Effector memory CD4-positive, alpha-beta T cell (primary cell): ENCODE data around the gene MB21D2.
A peak's percentile ranks its signal among the peaks of the same experiment; 100 is the strongest.
"Not testable (repeated sequence)": the region's sequence is repeated elsewhere in the genome, so short reads cannot be mapped to it uniquely, and the experiment has no call there.

Source experiments
- DNase-seq, 3 donors: peaks; one replicate each; pipeline ENCODE4 v3.0.0-alpha.2; 2020
- H3K27ac ChIP-seq: 2 replicates; pipeline ENCODE4 v1.7.0; 2013; ENCODE audit warnings: mild to moderate bottlenecking, low read length, moderate library complexity; ENCODE audit not compliant: insufficient read depth, poor library complexity, severe bottlenecking
- H3K27me3 ChIP-seq: replicated peaks from 2 replicates; pipeline ENCODE4 v1.7.0; 2013; ENCODE audit warnings: mild to moderate bottlenecking, low read length; ENCODE audit not compliant: insufficient read depth, control insufficient read depth, poor library complexity, severe bottlenecking
- H3K36me3 ChIP-seq: 2 replicates; pipeline ENCODE4 v1.7.0; 2013; ENCODE audit warnings: mild to moderate bottlenecking, low read length, moderate library complexity; ENCODE audit not compliant: control insufficient read depth, insufficient read depth
- H3K4me1 ChIP-seq: 2 replicates; pipeline ENCODE4 v1.7.0; 2013; ENCODE audit warnings: low read length, mild to moderate bottlenecking; ENCODE audit not compliant: control insufficient read depth, insufficient read depth, poor library complexity, severe bottlenecking
- H3K4me3 ChIP-seq: 2 replicates; pipeline ENCODE4 v1.7.0; 2013; ENCODE audit warnings: low read length, low read depth, mild to moderate bottlenecking; ENCODE audit not compliant: insufficient read depth, poor library complexity, severe bottlenecking
- H3K9me3 ChIP-seq: 2 replicates; pipeline ENCODE4 v1.7.0; 2013; ENCODE audit warnings: mild to moderate bottlenecking, low read length, moderate library complexity; ENCODE audit not compliant: control insufficient read depth
- total RNA-seq, 3 donors: gene quantifications; one replicate each; lab custom pipeline; 2026; lab: John Stamatoyannopoulos, UW

The MB21D2 gene, protein sequence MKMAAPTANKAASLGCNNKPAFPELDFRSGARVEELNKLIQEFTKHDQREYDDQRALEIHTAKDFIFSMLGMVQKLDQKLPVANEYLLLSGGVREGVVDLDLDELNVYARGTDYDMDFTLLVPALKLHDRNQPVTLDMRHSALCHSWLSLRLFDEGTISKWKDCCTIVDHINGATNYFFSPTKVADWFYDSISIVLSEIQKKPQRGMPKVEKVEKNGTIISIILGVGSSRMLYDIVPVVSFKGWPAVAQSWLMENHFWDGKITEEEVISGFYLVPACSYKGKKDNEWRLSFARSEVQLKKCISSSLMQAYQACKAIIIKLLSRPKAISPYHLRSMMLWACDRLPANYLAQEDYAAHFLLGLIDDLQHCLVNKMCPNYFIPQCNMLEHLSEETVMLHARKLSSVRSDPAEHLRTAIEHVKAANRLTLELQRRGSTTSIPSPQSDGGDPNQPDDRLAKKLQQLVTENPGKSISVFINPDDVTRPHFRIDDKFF
- 14.1 to 19.5 (median 14.9) reads per million in 3 donors for total RNA-seq

DNA sequence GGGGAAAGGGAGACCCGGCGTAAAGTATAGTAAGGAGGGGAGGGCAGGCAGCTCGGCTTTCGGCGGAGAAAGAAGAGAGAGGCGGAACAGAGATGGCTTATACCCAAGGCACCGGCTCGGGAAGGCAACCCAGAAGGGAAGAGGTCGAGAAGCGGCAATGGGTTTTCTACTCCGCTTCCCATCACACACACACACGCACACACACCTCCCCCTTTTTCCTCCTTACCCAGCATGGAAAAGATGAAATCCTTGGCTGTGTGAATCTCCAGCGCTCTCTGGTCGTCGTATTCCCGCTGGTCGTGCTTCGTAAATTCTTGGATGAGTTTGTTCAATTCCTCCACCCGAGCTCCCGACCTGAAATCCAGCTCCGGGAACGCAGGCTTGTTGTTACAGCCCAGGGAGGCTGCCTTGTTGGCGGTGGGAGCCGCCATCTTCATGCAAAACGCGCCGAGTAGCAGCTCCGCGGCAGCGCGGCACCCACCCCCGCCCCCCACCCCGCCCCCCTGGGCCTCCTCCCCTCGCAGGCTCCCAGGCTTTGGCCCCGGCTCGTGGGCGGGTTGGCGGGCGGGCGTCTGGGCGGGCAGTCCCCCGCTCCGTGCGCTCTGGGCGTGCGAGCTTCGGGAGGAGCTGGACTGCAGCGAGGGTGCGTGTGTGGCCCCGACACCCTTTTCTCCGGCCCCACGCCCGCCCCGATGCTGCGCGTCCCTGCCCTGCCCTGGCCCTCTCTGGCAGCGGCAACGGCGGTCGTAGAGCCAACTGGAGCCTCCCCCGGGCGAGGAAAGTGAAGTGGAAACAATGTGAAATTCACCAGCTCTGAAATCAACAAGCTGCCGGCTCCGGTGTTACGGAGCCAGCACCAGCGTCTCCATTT is at the start of gene MB21D2:
TSS of gene MB21D2 (minus strand) at position 453 of the 871 bp plus-strand sequence. CDS start at position 437, 16 bp downstream.
- Histone ChIP-seq H3K36me3 (no peaks in the 10 kb centered on the region), H3K9me3 (no peaks in the 10 kb centered on the region), H3K27ac (peak within 1 kb of the TSS; percentile 78), H3K4me3 (peak within 1 kb of the TSS; percentile 82), H3K4me1 (no peaks in the 10 kb centered on the region), H3K27me3 (no peaks in the 10 kb centered on the region)
- DNase-seq = peak; percentile 36 to 57 (median 56)

DNA sequence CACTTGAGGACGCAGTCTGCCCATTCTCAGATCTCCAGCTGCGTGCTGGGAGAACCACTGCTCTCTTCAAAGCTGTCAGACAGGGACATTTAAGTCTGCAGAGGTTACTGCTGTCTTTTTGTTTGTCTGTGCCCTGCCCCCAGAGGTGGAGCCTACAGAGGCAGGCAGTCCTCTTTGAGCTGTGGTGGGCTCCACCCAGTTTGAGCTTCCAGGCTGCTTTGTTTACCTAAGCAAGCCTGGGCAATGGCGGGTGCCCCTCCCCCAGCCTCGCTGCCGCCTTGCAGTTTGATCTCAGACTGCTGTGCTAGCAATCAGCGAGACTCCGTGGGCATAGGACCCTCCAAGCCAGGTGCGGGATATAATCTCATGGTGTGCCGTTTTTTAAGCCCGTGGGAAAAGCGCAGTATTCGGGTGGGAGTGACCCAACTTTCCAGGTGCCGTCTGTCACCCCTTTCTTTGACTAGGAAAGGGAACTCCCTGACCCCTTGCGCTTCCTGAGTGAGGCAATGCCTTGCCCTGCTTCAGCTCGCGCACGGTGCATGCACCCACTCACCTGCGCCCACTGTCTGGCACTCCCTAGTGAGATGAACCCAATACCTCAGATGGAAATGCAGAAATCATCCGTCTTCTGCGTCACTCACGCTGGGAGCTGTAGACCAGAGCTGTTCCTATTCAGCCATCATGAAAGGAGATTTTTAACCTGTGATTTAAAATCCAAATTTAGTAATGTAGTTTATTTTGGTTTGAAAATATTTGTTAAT is 47.5 kb upstream of the MB21D2 start:
- H3K36me3 ChIP-seq, H3K27ac ChIP-seq, H3K9me3 ChIP-seq, H3K27me3 ChIP-seq, H3K4me3 ChIP-seq, H3K4me1 ChIP-seq, DNase-seq: not testable (repeated sequence)

DNA sequence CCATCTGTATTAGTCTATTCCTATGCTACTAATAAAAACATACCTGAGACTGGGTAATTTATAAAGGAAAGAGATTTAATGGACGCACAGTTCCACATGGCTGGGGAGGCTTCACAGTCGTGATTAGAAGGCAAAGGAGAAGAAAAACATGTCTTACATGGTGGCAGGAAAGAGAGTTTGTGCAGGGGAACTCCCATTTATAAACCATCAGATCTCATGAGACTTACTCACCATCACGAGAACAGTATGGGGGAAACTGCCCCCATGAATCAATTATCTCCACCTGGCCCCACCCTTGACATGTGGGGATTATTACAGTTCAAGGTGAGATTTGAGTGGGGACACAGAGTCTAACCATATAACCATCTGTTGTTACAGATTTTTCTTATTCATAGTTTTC is 42.1 kb upstream of the MB21D2 start:
- Histone ChIP-seq H3K27me3 (no peaks in the 10 kb centered on the region), H3K4me3 (no peak overlapping the region), H3K9me3 (no peaks in the 10 kb centered on the region), H3K4me1 (no peaks in the 10 kb centered on the region), H3K27ac (no peak overlapping the region), H3K36me3 (no peaks in the 10 kb centered on the region)
- no peak for DNase-seq

DNA sequence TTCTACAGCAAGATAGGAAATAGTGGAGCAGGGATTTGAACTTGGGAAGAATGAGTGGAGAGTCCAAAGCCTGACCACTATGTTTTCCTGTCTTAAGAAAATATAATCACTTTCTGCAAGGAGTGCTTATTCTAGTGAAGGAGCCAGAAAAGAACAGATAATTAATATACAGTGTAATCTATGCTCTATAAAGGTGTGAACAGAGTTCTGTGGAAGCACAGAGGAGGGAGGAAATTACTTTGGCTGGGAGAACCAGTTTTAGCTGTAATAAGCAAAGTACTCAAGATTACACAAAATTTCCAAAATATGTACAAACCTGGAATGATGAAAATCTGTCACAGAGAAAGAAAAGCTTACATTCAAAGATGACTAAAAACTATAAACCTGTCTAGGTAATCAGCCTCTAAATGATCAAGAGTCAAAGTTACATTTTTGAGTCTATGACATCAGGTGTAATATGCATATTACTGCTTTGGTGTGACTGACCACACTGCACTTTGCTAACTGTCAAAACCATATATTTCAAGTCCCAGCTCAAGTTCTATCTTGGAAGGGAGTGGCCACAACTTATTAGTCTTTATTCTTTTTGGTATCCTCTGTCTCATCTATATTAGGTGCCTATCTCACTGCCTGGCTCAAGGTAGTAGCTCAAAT is 40.7 kb upstream of the MB21D2 start:
- no peaks in the 10 kb centered on the region for H3K9me3 ChIP-seq
- no peaks in the 10 kb centered on the region for H3K36me3 ChIP-seq
- H3K4me1 ChIP-seq = no peaks in the 10 kb centered on the region
- H3K27ac ChIP-seq = no peak overlapping the region
- no peak overlapping the region for H3K4me3 ChIP-seq
- no peaks in the 10 kb centered on the region for H3K27me3 ChIP-seq
- no peak for DNase-seq

DNA sequence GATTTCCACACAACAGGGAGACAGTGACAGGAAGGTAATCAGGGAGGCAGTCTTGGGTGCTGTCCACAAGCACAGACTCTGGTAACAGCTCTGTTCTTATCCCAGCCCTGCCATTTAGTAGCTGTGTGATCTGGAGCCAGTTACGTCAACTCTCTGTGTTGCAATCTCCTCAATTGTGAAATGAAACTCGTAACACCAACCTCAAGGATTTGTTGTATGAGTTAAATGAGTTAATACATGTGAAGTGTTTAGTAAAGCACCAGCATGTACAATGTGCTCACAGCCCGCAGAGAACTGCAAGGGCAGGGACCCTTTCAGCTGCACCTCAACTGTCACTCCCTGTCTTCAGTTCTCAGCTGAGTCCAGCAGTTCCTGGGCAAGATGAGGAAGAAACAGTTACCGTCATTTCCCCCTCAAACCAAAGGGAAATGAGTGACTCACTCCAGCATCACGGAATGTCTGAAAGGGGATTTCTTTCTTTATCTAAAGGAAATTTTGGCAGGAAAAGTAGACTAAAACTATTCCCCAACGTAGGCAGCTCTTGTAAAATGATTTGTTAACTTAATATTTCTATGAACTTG is 39.9 kb upstream of the MB21D2 start:
- no peak for DNase-seq
- Histone ChIP-seq H3K4me3 (no peak overlapping the region), H3K36me3 (no peaks in the 10 kb centered on the region), H3K4me1 (no peaks in the 10 kb centered on the region), H3K27me3 (no peaks in the 10 kb centered on the region), H3K9me3 (no peaks in the 10 kb centered on the region), H3K27ac (no peak overlapping the region)

DNA sequence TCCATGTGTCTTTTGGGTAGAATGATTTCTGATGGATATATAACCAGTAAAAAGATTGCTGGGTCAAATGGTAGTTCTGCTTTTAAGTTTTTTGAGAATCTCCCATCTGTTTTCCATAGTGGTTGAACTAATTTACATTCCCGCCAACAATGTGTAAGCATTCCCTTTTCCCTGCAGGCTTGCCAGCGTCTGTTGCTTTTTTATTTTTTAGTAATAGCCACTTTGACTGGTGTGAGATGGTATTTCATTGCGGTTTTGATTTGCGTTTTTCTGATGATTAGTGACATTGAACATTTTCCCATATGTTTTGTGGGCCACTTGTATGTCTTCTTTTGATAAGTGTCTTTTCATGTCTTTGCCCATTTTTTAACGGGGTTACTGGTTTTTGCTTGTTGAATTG is 36.3 kb upstream of the MB21D2 start:
- no peak for DNase-seq
- Histone ChIP-seq H3K27me3 (no peaks in the 10 kb centered on the region), H3K4me3 (no peak overlapping the region), H3K27ac (no peak overlapping the region), H3K4me1 (no peaks in the 10 kb centered on the region), H3K9me3 (no peaks in the 10 kb centered on the region), H3K36me3 (no peaks in the 10 kb centered on the region)

DNA sequence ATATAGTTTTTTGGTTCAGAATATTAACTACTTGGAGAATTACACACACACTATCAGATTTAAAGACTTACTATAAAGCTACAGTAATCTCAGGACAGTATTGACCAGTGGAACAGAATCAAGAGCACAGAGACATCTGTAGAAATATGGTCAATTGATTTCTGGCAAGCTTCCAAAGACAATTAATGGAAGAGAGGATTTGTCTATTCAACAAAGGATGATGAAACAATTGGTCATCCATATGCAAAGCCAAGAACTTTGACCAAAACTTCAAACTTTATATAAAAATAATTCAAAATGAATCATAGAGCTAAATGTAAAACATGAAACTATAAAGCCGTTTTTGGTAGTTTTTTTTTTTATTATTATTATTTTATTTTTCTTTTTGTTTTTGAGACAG is 29.8 kb upstream of the MB21D2 start:
- H3K4me3 ChIP-seq = no peak overlapping the region
- H3K36me3 ChIP-seq = no peaks in the 10 kb centered on the region
- no peaks in the 10 kb centered on the region for H3K4me1 ChIP-seq
- H3K9me3 ChIP-seq = no peaks in the 10 kb centered on the region
- no peak overlapping the region for H3K27ac ChIP-seq
- no peak for DNase-seq
- no peaks in the 10 kb centered on the region for H3K27me3 ChIP-seq

DNA sequence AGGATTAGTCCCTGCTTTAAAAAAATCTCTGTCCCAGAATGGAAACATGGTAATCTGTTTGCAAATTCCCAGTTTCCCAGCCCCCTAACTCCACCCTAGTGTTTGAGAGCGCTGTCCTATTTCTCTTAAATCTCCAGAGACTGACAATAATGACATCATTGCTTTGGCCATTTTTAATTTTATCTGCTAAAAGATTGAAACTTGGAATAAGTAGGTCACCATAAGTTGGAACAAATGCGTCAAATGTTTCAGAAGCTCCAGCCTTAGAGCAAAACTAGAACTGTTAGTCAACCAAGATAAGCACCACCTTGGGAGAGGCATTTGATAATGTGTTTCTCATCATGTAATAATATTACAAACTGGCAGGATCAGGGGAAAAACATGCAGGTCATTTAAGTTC is 25.7 kb upstream of the MB21D2 start:
- Histone ChIP-seq H3K4me3 (no peak overlapping the region), H3K27ac (no peak overlapping the region), H3K9me3 (no peaks in the 10 kb centered on the region), H3K4me1 (no peaks in the 10 kb centered on the region), H3K27me3 (no peaks in the 10 kb centered on the region), H3K36me3 (no peaks in the 10 kb centered on the region)
- DNase-seq = no peak

DNA sequence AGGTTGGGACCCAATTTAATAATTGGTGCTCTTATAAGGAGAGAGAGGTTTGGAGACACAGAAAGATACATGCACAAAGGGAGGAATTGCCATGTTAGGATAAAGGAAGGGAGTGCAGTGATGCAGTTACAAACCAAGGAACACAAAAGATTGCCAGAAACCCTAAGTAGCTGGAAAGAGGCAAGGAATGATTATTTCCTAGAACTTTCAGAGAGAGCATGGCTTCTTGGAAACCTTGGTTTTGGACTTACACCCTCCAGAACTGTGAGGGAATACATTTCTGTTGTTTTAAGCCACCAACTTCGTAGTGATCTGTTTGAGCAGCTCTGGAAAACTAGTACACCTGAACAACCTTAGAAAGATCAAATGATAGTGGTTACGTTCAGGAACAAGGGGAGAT is 25.0 kb upstream of the MB21D2 start:
- Histone ChIP-seq H3K9me3 (no peaks in the 10 kb centered on the region), H3K27ac (no peak overlapping the region), H3K36me3 (no peaks in the 10 kb centered on the region), H3K4me3 (no peak overlapping the region), H3K27me3 (no peaks in the 10 kb centered on the region), H3K4me1 (no peaks in the 10 kb centered on the region)
- no peak for DNase-seq
